HG03039 (cell line): Measurements from ENCODE around the gene DDX25.

ENCODE experiments used
- ATAC-seq: cut with Tn5 transposase; IDR thresholded peaks from one replicate; pipeline ENCODE4 v1.9.1; 2021; ENCODE audit warnings: mild to moderate bottlenecking, moderate library complexity; ENCODE audit not compliant: unreplicated experiment

The DDX25 gene

DNA sequence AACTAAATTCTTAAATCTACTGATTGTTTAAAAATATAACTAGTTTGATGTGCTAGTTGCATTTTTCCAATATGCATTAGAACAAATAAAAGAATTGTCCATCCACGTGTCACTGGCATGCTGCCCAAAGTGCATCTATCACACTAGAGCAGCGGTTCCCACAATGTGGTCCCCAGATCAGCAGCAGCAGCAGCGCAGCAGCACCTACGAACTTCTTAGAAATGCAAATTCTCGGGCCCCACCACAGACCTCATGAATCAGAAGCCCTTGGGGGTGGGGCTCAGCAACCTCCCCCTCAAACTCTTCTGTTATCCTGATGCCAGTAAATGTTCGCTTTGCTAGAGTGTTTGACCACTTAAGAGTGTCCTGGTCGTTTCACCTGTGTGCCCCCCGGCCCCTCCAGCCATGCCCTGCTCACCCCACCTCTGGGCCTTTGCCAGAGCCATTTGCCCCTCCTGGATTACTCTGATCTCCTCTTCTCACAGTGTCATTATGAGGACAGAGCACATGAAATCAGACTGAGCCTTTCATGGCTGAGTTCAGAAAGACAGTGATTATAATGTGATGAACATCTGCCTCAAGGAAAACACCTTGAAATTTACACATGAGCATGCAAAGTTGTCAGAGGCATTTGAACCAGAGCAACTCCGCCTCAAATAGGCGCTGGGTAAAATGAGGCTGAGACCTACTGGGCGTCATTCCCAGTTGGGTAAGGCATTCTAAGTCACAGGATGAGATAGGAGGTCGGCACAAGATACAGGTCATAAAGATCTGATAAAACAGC is 28.9 kb downstream of the DDX25 start:
- no peak for ATAC-seq

- no peak for ATAC-seq
These were observed 30.2 kb downstream of the DDX25 start for GRCh38 chr11:125934473-125934872.

DNA sequence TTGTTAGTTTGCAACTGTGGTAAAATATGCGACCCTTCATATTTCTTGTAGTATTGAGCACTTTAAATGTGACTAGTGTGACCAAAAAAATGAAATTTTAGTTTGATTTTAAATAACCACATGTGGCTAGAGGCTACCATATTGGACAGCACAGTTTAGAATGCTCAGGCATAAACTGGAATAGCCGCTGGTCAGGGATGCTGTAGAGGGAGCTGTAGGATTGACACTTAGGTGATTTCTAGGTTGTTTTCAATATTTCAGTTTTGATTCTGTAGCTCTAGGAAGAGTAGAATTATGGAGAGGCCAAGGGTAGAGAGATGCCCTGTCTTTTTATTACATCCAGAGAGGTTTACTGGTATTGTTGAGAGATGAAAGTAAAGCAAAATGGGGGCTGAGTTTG is 30.7 kb downstream of the DDX25 start:
- no peak for ATAC-seq

GRCh38 chr11:125935618-125936199 is 31.4 kb downstream of the DDX25 start:
- no peak for ATAC-seq

DNA sequence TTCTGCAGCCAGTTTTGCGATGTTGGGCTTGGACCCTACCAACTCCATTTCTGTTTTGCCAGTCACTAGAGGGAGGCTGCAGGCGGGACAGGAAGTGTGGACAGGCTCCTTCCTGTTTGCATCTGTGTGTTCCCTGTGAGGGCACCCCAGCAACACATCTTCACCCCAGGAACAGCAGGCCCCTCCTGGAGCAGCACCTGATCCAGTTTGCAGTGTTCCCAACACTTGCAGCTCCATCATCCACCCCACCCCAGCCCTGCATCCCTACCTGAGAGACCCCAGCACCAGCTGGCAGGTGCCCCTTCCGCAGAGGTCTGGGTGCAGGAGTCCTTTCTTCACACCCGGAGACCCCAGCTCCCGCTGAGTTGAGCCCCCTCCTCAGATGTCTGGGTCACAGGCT is 34.1 kb downstream of the DDX25 start:
- no peak for ATAC-seq

DNA sequence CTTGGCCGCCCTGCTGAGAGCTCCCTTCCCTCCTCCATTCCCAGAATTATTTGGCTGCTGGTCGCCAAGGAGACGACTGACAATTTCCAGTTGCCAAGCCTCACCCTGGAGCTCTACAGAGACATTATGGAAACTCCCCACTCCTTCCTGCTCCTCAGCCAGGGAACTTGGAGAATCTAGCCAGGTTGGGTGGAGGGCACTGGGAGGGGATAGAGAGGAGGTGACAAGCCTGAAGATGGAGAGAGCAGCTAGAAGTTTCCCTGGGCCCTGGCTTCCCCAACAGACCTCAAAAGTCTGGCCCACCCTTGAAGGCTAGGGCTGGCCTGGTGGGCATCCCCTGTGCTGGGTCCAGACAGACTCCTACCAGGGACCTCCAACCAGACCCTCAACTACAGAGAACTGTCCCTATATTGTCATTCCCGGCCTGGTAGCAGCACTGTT is 34.8 kb downstream of the DDX25 start:
- ATAC-seq = no peak

DNA sequence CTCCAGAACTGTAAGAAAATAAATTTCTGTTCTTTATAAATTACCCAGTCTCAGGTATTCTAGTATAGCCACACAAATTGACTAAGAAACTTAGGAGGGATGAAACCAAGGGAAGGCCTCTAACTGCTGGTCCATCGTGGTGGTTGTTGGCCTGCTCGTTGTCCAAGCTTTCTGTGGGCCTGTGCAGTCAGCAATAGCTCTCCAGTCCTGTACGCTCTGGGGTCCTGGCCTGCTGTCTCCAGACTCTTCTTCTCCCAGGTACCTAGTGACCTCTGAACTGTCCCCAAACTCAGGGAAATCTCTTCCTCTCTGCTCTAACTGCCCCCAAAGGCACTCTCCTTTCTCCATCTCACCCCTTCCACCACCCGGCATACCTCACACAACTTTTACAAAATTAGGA is 35.8 kb downstream of the DDX25 start:
- ATAC-seq = no peak

DNA sequence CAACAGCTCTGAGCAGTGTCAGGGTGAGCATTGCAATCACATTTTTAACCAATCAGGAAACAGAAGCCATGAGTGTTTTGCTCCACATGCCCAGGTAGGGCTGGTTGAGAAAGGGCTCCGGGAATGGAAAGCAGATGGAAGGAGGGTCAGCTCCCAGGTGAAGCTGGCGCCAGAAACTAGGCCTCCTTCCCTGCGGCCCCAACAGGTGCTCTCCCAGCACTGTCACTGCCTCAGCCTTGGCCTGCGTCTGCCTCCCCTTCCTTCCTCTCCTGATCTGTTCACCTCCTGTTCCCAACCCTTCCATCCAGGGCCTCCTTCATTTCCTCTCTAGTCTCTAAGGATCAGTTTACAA is 36.9 kb downstream of the DDX25 start:
- ATAC-seq = no peak

DNA sequence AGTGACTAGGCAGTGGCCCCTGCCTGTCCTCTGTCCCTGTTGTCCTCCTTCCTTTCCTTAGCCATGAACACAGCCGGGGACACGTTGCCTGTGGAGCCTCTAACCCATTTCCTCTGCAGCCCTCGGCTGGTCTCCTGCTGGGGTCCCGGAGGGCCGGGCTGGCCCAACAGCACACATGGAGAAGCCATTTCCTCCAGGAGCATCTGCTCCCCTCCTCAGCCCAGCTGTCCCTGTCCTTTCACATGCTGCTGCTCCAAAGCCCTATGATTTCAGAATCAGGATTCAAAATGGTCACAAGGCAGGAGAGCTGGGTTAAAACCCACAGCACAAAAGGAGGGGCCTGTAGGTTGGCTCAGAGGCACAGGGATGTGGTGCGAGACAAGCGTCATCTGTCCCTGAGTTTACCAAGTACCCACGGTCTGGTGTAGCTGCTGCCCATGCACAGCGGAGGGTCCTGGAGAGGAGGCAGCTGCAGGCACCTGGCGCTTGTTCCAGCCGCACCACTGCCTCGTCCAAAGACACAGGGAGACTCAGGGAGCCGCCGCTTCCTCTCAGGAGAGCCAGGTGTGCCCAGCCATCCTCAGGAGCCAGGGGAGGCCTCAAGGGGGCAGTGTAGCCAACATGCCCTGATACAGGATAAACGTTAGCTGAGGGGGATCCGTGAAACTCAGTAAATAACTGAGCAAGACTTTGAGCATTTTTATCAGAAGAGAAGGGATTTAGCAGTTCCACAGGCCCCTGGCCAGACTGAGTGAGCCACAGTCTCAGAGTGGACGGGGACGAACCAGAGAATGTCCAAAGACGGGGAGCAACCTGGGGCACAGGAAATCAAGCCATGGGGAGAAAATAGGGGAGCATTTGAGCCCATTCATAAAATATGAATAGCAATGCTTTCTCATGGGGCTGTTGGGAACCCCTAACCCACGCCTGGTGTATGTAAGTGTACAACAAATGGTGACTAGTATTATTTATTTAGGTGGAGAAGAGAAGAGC is 37.6 kb downstream of the DDX25 start:
- ATAC-seq = no peak

- no peak for ATAC-seq
These were observed 38.6 kb downstream of the DDX25 start for GRCh38 chr11:125942771-125943428.

DNA sequence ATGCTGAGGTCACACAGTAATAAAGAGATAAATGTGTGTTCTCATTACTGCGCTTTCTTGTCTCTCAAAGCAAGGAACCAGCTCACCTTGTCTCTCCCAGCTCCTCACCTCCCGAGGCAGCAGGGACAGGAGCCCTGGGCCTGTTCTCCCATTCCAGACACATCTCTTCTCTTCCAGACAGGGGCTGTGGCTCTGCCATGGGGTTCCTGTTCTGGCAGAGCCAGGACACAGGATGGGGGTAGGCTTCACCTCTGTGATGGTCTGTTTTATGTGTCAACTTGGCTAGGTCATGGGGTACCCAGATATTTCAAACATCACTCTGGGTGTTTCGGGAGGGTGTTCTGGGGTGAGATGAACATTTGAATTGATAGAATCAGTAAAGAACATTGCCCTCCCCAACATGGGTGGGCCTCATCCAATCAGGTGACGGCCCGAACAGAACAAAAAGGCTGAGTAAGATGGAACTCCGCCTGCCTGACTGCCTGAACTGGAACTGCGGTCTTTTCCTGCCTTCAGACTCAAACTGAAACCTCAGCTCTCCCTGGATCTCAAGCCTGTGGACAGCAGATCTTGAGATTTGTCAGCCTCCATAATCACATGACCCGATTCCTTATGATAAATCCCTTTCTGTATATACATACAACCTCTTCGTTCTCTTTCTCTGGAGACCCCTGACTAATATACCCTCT is 39.5 kb downstream of the DDX25 start:
- no peak for ATAC-seq

- ATAC-seq = no peak
These were observed 40.2 kb downstream of the DDX25 start for GRCh38 chr11:125944350-125945010.

- ATAC-seq = no peak
These were observed 40.9 kb downstream of the DDX25 start for GRCh38 chr11:125945011-125945796.

GRCh38 chr11:125945797-125946520 is 41.7 kb downstream of the DDX25 start, which contains the start of gene VSIG10L2:
Gene VSIG10L2 (plus strand): TSS chr11:125946044. CDS start chr11:125946056, 12 bp downstream.
- ATAC-seq = no peak

DNA sequence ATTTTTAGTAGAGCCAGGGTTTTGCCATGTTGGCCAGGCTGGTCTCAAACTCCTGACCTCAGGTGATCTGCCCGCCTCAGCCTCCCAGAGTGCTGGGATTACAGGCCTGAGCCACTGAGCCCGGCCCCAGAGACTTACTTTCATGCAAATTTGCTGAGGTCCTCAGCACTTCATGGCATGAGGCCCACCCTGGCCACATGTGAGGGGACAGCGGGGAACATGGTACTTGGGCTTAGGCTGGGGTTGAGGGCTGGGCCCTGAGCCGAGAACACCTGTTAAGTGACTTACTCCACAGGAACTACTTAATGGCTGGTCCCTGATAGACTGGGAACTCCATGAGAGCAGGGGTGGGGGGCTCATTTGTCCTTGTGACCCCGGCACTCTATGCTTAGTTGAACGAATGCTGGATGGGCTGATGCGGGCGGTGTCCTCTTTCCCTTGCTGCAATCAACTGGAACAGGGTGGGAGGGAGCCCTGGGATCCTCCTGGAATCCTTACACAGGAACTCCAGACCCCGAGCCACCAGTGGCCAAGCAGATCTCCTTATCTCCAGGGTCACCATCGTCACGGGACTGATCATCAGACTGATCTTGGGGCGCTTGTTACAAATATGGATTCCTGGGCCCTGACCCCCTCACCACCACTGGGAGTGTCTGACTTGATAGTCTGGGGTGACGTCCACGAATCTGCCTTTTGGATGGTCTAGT is 42.6 kb downstream of the DDX25 start:
- ATAC-seq = no peak

- no peak for ATAC-seq
These were observed 43.3 kb downstream of the DDX25 start for GRCh38 chr11:125947419-125948277.
